Left renal cortex interstitium (tissue), 4 donors: ENCODE results near the gene QSER1. TPM values are rescaled to one million over a fixed set of nuclear protein-coding genes. Genes with fewer than 3 reads are reported as not detected.
A peak's percentile ranks its signal among the peaks of the same experiment; 100 is the strongest.
"Not testable (repeated sequence)": the region's sequence is repeated elsewhere in the genome, so short reads cannot be mapped to it uniquely, and the experiment has no call there.

Experiments used
- DNase-seq, 4 donors: peaks; one replicate each; pipeline ENCODE4 v3.0.0-alpha.2; 2013; ENCODE audit warnings: low read depth in 4 of 4, low spot score in 2 of 4, missing footprints in 1 of 4
- polyA plus RNA-seq, 4 donors: library from polyadenylated mRNA; unstranded; fragments of 120-200 nt; gene quantifications; one replicate each; pipeline ENCODE4 v1.2.1, GENCODE V29; 2013; ENCODE audit not compliant: insufficient read length in 4 of 4

The QSER1 gene
- polyA plus RNA-seq, 4 donors = 35.0 to 43.0 (median 37.4) TPM

GRCh38 chr11:32921204-32921603 is 28.6 kb downstream of the QSER1 start:
- DNase-seq = no peak

- DNase-seq = no peak
Measured at GRCh38 chr11:32931606-32932005, 39.0 kb downstream of the QSER1 start.

DNA sequence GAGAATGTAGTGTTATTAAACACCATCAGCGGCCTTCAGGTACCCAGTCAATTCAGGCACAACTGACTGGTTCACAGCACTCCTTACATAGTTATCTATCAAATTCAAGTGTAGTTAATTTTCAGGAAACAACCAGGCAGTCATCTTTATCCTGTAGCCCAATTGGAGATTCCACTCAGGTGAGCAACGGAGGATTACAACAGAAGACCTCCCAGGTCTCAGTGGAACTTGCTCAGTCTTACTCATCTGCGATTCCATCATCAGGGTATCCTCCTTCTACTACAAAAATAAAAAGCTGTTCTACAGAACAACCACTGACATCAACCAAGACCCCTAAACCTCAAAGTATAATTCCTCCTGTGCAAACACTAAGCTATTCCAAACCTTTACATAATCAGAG is 39.6 kb downstream of the QSER1 start:
- DNase-seq = no peak

DNA sequence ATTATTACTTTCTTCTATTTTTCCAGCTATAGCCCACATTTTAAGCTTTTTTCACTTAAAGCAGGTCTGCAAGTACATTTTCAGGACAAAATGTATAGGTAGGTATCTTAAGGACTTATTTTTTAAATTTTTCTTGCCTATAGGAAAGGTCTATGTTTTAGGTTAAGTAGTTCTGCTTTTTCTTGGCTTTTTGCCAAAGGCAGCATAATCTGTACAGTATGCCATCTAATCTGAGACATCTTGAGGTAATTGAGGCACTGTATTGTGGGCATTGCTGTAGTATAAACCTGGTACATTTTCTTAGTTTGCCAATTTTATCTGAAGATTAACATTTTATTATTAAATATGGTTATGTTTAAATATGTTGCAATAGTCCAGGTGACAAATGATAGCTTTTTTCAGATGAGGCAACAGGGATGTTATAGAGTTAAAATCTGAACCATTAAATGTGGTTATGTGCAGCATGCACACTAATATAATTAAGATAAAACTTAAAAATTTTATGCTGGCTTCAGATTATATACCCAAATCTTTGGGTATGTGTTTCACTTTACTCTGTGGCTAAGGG is 42.9 kb downstream of the QSER1 start:
- DNase-seq = no peak

- not testable (repeated sequence) for DNase-seq
Measured at GRCh38 chr11:32936178-32936577, 43.6 kb downstream of the QSER1 start.

DNA sequence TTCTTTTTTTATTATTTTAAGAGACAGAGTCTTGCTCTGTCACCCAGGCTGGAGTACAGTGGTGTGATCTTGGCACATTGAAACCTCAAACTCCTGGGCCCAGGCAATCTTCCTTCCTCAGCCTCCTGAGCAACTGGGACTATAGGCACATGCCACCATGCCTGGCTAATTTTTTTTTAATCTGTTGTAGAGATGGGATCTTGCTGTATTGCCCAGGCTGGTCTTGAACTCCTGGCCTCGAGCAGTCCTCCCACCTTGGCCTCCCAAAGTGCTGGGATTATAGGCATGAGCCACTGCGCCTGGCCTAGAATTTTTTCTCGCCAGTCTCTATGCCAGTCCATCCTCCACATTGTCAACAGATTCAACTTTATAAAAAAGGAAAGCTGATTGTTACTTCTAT is 44.7 kb downstream of the QSER1 start:
- DNase-seq = not testable (repeated sequence)

- no peak for DNase-seq
Measured at GRCh38 chr11:32939046-32939445, 46.4 kb downstream of the QSER1 start.

DNA sequence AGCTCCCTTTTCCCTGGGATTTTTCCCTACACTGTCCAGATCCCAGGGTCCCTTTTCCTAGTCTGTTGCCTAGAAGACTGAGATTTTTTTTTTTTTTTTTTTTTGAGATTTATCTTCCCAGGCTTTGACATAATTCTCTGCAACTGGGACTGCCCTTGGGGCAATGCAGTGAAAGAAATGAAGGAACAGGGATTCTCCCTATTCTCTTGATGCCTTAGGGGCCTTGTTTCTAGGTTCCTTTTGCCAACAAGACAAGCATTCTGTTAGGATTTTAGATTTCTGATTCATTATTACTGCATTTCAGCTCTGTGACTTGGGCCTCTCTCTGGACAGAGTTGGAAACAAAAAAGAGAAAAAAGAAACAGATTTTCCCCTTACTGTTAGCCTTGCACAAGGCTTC is 47.3 kb downstream of the QSER1 start:
- no peak for DNase-seq

DNA sequence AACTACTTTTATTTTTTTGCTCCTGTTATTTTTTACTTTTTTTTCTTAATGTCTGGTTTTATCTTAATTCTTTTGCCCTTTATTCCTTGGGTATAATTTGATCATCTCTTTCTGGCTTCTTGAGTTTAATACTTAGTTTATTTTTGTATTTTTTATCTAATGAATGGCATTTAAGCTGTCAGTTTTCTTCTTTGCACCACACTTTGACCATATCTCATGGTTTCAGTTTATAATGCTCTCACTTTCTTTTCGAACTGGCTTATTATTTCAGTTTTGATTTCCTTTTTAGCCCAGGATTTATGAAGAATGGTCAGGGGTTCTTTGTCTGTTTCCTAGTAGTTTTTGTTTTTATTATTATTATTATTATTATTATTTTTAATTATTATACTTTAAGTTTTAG is 48.3 kb downstream of the QSER1 start:
- no peak for DNase-seq

- no peak for DNase-seq
Measured at GRCh38 chr11:32947978-32948377, 55.4 kb downstream of the QSER1 start.

GRCh38 chr11:32949739-32950138 is 57.1 kb downstream of the QSER1 start:
- DNase-seq = no peak

GRCh38 chr11:32952421-32952820 is 59.8 kb downstream of the QSER1 start:
- no peak for DNase-seq

- no peak for DNase-seq
Measured at GRCh38 chr11:32953700-32954099, 61.1 kb downstream of the QSER1 start.

- peak; percentile 7 to 45 (median 29) for DNase-seq
Measured at GRCh38 chr11:32960553-32961164, 68.0 kb downstream of the QSER1 start.

DNA sequence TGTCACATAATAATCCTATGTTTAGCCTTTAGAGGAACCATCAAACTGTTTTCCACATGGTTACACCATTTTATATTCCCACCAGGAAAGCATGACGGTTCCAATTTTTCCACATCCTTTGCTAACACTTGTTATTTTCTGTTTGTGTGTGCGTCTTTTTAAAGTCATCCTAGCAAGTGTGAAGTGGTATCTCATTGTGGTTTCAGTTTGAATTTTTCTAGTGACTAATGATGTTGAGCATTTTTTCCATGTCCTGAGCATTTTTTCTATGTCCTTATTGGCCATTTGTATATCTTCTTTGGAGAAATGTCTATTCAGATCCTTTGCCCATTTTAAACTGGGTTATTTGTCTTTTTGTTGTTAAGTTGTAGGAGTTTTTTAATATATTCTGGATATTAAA is 69.4 kb downstream of the QSER1 start:
- no peak for DNase-seq

GRCh38 chr11:32963721-32964120 is 71.1 kb downstream of the QSER1 start:
- DNase-seq = no peak

- DNase-seq = no peak
Measured at GRCh38 chr11:32968541-32968940, 75.9 kb downstream of the QSER1 start.

DNA sequence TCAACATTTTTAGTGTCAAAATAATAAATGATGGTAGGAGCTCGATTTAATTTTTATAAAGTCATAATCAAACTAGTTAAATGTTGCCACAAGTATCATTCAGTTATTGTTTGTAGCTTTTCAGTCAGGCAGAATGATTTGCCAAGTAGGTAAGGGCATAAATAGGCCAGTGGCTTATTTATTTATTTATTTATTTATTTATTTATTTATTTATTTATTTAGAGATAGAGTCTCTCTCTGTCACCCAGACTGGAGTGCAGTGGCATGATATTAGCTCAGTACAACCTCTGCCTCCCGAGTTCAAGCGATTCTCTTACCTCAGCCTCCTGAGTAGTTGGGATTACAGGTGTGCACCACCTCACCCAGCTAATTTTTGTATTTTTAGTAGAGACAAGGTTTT is 79.6 kb downstream of the QSER1 start:
- not testable (repeated sequence) for DNase-seq

- DNase-seq = no peak
Measured at GRCh38 chr11:32972781-32973180, 80.2 kb downstream of the QSER1 start.

GRCh38 chr11:32982626-32983025 is 90.0 kb downstream of the QSER1 start:
- DNase-seq = no peak

GRCh38 chr11:32983506-32983905 is 90.9 kb downstream of the QSER1 start:
- no peak for DNase-seq

- no peak for DNase-seq
Measured at GRCh38 chr11:32985600-32985999, 93.0 kb downstream of the QSER1 start.

DNA sequence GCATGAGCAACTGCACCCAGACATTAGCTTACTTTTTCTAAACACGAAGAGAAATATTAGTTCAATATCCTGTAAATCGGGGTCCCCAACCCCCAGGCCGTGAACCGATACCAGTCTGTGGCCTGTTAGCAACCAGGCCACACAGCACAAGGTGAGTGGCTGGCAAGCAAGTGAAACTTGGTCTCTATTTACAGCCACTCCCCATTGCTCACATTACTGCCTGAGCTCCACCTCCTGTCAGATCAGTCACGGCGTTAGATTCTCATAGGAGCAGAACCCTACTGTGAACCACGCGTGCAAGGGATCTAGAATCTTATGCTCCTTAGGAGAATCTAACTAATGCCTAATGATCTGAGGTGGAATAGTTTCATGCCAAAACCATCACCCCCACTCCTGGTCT is 95.2 kb downstream of the QSER1 start:
- DNase-seq = no peak
